Stimulated activated CD4-positive, alpha-beta T cell treated with anti-CD3 and anti-CD28 coated beads, Interleukin-2, amount 100 ng/mL, for 24 hours (primary cell): ENCODE measurements around the gene TPK1.

ENCODE experiments used
- DNase-seq, 2 donors: peaks; one replicate each; pipeline ENCODE4 v3.0.0-alpha.2; 2020

Gene TPK1

DNA sequence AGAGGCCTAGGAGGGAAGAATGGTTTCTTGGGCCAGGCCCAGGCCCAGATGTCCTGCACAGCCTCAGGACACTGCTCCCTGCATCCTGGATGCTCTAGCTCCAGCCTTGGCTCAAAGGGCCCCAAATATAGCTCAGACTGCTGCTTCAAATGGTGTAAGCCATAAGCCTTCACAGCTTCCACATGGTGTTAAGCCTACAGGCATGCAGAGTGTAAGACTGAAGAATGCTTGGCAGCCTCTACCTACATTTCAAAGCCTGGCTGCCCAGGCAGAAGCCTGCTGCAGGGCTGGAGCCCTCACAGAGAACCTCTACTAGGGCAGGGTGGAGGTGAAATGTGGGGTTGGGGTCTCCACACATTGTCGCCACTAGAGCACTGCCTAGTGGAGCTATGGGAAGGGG is 118.1 kb downstream of the TPK1 start:
- no peak for DNase-seq

DNA sequence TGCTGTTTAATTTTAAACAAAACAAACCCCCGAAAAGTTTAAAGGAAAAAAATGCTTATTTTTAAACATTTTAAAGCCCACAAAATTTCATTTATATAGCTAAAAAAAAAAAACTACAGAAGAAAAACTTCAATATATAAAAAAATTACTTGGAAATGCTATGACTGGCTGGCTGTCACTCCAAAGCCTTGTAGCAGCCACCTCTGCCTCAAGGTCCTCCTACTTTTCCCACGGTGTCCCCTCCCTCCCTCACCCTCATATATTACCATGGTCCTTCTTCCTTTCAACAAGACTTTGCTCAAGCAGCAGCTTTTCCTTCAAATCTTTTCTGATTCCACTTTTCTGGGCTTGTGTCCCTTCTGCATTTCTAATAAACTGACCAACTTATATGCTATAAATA is 122.0 kb downstream of the TPK1 start:
- no peak for DNase-seq

DNA sequence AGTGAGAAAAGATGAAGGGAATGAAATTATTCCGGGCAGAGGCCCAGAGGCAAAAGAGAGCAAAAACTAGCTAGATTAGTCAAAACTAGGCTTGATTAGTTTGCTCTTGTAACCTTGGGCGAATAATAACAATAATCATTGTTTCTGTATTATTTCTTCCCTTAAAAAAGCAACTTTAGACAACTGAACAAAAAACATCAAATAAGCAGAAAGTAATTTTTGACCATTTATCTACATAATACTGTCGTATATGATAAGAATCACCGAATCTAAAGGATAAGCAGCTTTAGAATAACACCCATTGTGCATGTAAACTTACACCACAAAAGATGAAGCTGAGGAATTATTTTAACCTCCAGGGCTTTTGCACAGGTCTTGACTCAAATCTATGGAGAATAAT is 125.1 kb downstream of the TPK1 start:
- DNase-seq = no peak

DNA sequence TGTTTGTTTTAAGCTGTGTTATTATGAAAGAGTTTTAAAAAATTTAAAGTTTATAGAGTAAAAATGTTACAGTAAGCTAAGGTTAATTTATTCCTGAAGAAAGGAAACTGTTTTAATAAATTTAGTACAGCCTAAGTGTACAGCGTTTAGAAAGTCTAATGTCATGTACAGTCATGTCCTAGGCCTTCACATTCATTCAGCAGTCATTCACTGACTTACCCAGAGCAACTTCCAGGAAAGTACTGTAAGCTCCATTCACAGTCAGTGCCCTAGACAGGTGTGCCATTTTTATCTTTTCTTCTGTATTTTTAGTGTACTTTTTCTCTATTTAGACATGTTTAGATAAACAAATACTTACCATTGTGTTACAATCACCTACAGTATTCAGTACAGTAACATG is 126.8 kb downstream of the TPK1 start:
- DNase-seq = no peak

DNA sequence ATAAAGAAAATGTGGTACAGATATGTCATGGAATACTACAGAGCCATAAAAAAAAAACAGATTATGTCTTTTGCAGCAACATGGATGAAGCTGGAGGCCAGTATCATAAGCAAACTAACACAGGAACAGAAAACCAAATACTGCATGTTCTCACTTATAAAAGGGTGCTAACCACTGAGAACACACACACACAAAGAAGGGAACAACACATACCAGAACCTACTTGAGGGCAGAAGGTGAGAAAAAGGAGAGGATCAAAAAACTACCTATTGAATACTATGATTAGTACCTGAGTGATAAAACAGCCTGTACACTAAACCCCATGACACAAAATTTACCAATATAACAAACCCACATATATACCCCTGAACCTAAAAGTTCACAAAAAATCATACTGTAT is 144.6 kb downstream of the TPK1 start:
- no peak for DNase-seq

DNA sequence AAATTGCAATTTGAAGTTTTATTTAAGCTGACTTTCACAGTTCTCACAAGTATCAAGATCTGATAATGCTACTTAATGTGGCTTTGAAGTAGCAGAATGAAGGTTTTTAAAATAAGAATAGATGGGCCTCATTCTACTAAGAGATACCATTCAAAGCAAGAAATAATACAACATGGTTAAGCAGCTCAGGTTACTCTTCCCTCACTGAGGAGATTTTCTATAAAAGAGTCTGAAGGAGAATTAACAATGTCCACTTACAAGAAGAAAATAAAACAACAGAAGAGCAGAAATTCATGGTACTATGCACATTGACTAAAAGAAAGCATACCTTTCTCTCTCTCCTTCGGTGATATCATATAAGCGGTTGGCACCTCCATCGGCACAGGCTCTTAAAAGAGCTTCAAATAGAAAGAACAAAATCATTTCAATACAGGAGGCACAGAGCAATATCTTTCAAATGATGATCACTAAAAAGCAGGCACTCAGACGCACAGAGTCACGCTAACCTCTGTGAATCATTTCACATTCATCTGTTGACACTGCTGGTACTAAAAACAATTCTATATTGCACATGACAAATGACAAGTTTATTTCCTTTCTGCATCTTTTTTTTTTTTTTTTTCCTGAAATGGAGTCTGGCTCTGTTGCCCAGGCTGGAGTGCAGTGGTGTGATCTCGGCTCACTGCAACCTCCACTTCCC is 153.1 kb downstream of the TPK1 start:
- DNase-seq = no peak

DNA sequence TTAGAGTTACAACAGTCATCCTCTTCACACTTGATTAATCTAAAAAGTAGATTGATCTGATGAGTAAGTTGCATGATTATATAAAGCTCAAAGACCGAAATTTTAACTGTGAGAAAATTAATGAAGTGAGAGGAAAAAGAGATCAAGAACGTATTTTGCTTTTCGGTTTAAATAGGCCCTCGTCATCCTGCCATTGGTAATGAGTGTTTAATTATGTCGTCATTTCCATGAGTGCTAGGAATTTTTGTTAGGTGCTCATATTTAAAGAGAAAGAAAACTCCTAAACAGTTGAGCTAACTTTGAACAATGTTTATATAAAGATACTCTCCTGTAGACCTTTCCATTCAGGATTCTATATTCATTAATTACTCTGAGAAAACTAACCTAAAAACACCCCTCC is 159.4 kb downstream of the TPK1 start:
- DNase-seq = no peak

DNA sequence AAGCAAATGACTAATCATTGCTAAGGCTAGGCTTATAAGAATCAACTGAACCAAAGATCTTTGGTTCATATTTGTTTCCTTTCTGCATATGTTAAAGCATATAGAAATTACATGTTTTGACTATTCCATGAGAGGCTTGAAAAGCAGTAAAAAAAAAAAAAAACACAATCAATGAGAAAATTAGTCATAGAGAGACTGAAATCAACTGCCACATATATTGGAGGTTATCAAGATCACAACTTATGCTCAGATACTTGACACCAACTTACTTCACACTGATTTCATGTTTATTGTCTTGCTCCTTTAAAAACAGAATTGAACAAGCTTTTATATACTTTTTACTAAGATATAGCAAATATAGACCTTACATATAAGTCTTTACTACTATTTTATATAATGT is 161.3 kb downstream of the TPK1 start:
- no peak for DNase-seq

DNA sequence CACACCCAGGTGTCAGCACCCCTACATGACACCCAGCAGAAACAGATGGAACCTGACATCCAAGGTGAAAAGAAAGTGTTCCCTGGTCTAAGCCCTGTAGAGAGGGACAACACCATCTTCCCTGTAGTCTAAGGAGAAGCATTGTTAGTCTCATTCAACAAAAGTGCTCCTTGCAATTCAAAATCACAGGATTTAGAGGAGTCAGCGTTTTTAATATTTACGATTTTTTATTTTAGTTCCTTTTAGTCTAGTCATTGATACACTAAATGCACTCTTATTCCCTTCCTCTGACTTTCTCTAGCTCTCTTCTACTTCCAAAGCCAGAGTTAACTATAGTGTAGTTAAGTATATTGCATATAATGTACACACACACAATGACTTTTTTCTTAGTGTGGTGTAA is 163.0 kb downstream of the TPK1 start:
- no peak for DNase-seq

DNA sequence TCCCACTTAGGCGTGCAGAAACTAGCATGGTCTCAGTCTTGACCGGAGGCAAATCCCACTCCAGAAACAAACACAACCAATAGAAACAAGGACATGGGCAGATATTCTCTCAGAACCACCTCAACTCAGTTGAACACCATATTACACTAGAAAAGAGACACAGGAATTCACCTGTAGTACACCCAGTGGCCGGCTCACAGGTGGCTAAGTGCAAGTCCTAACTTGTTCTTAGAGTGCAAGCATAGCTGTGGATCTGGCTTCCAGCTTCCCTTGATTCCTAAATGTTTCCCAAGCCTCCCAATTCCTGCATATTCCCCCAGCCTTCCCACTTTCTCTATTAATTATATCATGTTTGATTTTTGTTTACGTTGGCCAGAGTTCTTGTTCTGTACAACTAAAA is 164.4 kb downstream of the TPK1 start:
- no peak for DNase-seq

DNA sequence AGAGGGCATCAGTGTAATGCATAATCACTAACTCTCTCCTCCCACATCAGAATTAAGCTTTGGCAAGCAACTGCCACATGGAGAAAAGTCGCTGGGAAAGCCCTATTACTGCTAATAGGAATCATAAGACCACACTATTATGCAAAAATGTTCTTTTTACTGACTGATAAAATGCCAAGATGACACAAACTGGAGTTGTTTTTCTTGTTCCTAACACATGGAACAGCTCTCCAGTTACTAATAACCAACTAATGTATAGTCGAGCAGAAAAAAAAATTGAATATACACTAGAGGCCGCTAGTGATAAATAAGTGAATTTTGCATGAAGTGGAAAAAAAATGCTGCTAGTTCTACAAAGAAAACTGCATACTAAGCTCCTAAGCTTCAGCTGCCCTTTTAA is 165.6 kb downstream of the TPK1 start:
- no peak for DNase-seq

DNA sequence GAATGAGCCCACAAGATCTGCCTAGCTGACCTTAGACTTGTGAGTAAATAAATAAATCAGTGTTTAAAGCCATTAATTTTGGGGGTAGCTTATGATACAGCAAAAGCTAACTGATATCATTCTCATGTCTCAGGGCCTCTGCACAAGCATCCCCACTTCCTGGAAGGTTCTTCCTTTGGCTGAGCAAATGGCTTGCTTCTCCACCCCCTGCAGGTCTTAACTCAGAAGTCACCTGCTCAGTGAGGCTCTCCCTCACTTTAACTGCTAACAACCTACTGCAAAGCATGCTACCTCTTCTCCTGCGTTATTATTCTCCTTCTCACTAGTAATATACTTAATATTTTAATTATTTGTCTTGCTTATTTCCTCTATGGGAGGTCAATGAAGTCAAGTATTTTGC is 167.3 kb downstream of the TPK1 start:
- DNase-seq = no peak

DNA sequence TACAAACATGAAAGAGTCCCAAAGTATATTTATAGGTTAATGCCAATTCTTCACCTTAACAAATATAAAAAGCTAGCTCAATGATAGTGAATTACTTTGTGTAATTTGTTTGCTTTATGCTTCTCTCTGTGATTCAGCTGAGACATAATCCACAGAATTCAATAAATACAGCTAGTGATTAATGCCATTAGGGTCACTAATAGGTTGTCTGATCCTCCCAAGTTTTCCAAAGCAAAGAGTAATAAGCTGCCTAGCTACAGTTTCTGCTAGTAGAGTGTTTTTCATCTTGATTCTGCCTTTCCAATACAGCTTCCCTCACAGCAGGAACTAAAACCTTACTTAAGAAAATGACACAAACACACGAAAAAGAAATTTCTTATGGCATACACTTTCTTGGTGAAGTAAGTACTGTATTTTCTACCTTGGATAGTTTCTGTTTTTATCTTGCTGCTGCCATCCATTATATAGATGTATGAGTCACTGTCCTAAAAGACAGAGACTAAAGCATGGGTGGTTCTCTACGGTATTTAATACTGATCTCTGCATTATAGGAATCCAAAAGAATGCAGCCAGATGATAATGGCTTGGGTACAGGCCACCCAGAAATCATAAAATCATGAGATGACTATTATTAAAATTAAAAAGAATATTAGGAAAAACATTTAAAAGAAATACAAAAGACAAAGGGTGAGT is 170.0 kb downstream of the TPK1 start:
- no peak for DNase-seq

DNA sequence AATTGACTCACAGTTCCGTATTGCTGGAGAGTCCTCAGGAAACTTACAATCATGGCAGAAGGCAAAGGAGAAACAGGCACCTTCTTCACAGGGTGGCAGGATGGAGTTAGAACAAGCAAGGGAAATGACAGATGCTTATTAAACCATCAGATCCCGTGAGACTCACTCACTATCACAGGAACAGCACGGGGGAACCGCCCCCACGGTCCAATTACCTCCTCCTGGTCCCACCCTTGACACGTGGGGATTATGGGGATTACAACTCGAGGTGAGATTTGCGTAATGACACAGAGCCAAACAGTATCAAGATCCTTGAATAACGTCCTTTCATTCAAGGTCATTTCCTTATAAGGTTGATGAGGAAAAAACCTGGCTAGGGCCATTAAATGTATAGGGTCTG is 176.6 kb downstream of the TPK1 start:
- no peak for DNase-seq

DNA sequence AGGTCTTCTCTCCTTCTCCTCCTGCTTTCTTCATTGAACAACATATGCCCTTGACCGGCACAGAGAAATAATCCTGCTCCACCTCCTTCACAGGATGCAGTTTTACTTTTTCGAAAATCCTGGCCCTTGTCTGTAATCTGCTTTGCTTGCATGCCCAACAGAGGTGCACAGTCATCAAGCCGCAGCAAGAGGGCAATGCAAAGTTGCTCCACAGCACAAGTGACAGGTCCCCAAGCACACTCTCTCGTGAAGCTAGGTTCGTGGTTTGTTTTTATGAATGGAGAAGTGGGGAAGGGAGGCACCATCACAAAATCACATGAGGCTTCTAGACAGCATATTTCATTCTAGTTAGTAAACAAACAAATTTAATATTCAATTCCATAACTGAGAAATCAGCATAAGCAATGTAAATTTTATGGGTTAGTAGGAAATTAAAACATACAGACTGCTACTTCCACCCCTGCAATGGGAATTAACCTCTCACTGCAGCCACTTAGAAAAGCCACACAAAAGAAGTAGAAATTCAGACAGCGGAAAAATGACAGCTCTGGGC is 178.8 kb downstream of the TPK1 start:
- no peak for DNase-seq

DNA sequence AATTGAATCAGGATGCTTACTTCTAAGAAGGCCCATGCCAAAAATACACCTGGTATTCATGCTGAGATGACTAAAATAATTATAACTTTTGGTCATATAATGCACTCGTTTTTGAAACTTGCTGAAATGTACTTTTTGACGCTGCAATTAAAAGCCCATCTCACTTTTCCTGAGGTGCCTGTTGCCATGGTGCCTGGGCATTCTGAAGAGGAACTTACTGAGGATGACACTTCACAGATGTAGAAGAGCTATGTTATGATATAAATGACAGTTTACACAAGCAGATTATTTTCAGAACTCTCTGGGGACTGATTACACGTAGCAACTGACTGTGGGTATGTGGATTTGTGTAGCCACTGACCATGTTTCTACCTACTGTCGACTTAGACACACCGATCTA is 182.4 kb downstream of the TPK1 start:
- no peak for DNase-seq

DNA sequence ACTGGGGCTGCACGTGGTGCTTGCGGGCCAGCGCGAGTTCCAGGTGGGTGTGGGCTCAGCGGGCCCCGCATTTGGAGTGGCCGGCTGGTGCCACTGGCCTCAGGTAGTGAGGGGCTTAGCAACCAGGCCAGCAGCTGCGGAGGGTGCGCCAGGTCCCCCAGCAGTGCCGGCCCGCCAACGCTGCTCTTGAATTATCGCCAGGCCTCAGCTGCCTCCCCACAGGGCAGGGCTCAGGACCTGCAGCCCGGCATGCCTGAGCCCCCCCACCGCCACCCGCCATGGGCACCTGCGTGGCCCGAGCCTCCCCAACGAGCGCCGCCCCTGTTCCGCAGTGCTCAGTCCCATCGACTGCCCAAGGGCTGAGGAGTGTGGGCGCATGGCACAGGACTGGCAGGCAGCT is 185.4 kb downstream of the TPK1 start:
- DNase-seq = no peak

DNA sequence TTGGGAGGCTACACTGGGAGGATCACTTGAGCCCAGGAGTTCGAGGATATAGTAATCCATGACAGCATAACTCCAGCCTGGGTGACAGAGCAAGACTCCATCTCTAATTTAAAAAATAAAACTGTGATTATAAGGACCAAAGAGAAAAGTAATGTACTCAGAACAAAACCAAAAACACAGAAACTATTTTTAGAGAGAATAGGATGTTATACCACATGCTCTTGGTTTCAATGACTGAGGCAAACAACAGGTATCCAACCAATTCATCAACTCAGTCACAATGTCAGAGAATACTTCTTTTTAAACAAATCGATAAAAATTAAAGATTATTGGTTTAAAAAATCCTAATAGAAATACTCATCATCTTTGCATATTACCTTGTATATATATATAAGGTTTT is 186.7 kb downstream of the TPK1 start:
- DNase-seq = no peak

DNA sequence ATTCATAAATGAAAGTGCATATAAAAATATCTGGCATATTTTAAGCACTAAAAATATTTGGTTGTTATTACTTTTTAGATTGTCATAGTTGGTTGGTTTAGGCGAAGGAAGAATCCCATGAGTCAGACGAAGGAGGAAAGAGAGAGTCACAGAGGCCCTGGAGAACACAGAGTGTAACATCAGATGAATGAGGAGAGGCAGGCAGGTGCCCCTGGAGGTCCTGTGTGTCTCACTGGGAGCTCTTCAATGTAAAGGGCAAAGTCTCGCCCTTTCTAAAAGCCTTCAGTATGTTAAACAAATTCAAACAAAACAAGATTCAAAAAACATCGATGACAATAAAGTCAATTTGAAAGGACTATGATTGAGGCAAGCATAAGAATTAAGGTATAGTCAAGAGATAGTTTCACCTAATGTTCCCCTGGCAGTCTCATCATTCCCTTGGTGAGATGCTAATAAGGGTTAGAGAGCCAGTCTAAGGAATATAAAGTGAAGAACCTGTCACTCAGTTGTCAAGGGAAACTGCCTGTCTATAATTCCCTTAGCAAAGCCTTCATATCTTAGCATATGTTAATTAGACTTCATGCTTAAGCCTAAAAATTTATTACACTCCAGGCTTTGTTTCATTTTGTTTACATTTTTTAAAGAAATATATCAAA is 194.3 kb downstream of the TPK1 start:
- no peak for DNase-seq

DNA sequence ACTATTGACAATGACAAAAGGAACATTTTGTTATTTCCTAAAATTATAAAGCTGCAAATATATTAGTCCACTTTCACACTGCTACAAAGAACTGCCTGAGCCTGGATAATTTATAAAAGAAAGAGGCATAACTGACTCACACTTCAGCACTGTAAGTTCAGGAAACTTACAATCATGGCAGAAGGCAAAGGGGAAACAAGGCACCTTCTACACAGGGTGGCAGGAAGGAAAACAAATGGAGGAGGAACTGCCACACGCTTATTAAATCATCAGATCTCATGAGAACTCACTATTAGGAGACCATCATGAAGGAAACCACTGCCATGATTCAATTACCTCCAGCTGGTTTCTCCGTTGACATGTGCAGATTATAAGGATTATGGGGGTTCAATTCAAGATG is 203.1 kb downstream of the TPK1 start:
- DNase-seq = no peak

DNA sequence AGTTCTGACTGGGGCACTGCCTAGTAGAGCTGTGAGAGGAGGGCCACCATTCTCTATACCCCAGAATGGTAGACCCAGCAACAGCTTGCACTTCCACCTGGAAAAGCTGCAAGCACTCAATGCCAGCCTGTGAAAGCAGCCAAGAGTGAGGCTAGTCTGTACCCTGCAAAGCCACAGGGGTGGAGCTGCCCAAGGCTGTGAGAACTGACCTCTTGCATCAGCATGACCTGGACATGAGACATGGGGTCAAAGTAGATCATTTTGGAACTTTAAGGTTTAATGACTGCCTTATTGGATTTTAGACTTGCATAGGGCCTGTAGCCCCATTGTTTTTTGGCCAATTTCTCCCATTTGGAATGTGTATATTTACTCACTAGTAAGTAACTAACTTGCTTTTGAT is 206.3 kb downstream of the TPK1 start:
- no peak for DNase-seq

DNA sequence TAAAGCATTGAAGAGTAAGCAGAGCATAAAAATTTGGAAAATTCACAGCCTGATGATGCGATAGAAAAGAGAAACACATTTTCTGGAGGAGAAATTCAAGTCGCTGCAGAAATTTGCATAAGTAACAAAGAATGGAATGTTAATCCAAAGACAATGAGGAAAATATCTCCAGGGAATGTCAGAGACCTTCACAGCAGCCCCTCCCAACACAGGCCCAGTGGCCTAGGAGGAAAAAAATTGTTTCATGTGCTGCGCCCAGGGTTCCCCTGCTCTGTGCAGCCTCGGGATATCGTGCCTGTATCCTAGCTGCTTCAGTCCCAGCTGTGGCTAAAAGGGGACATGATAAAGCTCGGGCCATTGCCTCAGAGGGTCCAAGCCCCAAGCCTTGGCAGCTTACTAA is 206.8 kb downstream of the TPK1 start:
- DNase-seq = no peak

DNA sequence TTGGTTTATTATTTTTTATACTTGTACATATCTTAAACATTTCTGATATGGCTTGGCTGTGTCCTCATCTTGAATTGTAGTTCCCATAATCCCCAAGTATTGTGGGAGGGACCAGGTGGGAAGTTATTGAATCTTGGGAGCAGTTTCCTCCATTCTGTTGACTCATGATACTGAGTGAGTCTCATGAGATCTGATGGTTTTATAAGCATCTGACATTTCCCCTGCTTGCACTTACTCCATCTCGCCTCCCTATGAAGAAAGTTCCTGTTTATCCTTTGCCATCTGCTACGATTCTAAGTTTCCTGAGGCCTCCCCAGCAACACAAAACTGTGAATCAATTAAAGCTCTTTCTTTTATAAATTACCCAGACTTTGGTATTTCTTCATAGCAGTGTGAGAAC is 207.7 kb downstream of the TPK1 start:
- DNase-seq = no peak

DNA sequence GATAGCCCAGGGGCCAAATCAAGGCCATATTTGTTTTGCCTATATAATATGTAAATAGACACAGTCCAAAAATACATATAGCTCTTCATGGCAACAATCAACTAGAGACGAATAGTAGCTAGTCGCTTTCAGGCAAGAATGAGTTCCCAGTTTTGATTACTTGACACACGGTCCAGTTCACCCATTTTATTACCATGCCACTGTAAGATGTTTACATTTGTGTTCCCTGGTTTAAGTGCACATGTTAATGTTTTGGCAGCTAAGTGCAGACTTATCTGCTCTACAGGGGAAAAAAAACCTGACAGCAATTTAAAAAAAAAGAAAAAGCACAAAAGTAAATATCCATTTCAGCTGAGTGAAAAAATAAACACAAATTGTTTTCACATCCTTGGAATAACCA is 213.1 kb downstream of the TPK1 start:
- no peak for DNase-seq
